ENCODE results near the gene PLD3.
A peak's percentile ranks its signal among the peaks of the same experiment; 100 is the strongest.

- peak; percentile 79 to 88 (median 87) for TF ChIP-seq CTCF (IDR thresholded peaks at IDR 0.05)
- TF ChIP-seq POLR2A (IDR thresholded peaks at IDR 0.05) = peak; percentile 96
Observed at GRCh38 chr19:40425450-40426287, 77.2 kb downstream of the PLD3 start, which contains the start of gene SERTAD1.
